ENCODE data around the gene ALOXE3.

DNA sequence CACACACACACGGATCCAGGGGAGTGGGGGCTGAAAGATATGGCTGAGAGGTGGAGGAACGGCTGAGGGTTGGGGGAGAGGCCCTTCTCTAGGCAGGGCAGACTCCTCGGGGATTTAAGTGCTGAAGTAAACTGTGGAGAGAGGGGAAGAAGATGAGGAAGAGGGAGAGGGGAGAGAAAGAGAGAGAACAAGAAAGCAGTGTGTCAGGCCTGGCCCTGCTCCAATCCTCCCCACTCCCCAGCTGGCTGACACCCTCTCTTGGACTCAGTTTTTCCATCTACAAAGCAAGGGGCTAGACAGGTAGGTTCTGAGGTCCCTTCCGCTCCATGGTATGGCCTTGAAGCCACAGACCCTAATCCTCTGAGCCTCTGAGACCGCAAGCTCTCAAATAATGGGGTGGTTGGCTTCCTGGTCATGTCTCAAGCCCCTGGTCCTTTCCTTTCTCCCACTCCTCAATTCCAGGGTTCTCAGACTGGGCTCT lies 42.5 kb upstream of the ALOXE3 start:
- TF ChIP-seq, protein P1, sequence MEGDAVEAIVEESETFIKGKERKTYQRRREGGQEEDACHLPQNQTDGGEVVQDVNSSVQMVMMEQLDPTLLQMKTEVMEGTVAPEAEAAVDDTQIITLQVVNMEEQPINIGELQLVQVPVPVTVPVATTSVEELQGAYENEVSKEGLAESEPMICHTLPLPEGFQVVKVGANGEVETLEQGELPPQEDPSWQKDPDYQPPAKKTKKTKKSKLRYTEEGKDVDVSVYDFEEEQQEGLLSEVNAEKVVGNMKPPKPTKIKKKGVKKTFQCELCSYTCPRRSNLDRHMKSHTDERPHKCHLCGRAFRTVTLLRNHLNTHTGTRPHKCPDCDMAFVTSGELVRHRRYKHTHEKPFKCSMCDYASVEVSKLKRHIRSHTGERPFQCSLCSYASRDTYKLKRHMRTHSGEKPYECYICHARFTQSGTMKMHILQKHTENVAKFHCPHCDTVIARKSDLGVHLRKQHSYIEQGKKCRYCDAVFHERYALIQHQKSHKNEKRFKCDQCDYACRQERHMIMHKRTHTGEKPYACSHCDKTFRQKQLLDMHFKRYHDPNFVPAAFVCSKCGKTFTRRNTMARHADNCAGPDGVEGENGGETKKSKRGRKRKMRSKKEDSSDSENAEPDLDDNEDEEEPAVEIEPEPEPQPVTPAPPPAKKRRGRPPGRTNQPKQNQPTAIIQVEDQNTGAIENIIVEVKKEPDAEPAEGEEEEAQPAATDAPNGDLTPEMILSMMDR (IDR thresholded peaks at IDR 0.05) = no peak
- no peak for TF ChIP-seq EZH2 (IDR thresholded peaks at IDR 0.05)

Data from neural progenitor cell (in vitro differentiated cells).